SU-DHL-6 (cell line): ENCODE measurements around the gene AGAP3.

Experiments used
- H2AFZ ChIP-seq: fragments of 200-600 bp; sonication (generic); 2 replicates; pipeline ENCODE4 v1.6.1; 2014; ENCODE audit warnings: low read depth, mild to moderate bottlenecking, moderate library complexity, mixed read lengths, antibody characterized with exemption, low read length; ENCODE audit not compliant: severe bottlenecking
- H3F3A ChIP-seq: fragments of 200-600 bp; shearing (Covaris generic); 2 replicates; pipeline ENCODE4 v1.6.0; 2016; ENCODE audit warnings: antibody characterized with exemption, mild to moderate bottlenecking; ENCODE audit not compliant: insufficient read depth
- H3K27ac ChIP-seq: fragments of 200-600 bp; sonication (generic); 2 replicates; pipeline ENCODE4 v1.5.1; 2016; ENCODE audit warnings: low read depth, mild to moderate bottlenecking, low read length, moderate library complexity, mixed read lengths
- H3K27me3 ChIP-seq: fragments of 200-600 bp; sonication (generic), shearing (Covaris generic); 2 replicates; pipeline ENCODE4 v1.6.0; 2014; ENCODE audit warnings: mild to moderate bottlenecking, low read length
- H3K36me3 ChIP-seq: fragments of 200-600 bp; sonication (generic); 2 replicates; pipeline ENCODE4 v1.6.1; 2014; ENCODE audit warnings: mild to moderate bottlenecking, low read length, mixed read lengths
- H3K4me2 ChIP-seq: fragments of 300-600, 200-600 bp; shearing (Covaris generic), sonication (generic); 2 replicates; pipeline ENCODE4 v1.6.0; 2014; ENCODE audit warnings: low read length, low read depth, mild to moderate bottlenecking; ENCODE audit not compliant: poor library complexity, severe bottlenecking
- H3K4me3 ChIP-seq: fragments of 200-600 bp; sonication (generic); 2 replicates; pipeline ENCODE4 v1.5.1; 2014; ENCODE audit warnings: antibody characterized with exemption, low read length, mild to moderate bottlenecking, mixed read lengths; ENCODE audit not compliant: insufficient read depth, poor library complexity, severe bottlenecking
- H3K79me2 ChIP-seq: fragments of 200-600 bp; sonication (generic); 2 replicates; pipeline ENCODE4 v1.6.1; 2014; ENCODE audit warnings: mild to moderate bottlenecking, low read length, moderate library complexity; ENCODE audit not compliant: insufficient read depth
- H3K9ac ChIP-seq: fragments of 200-600 bp; sonication (generic); 2 replicates; pipeline ENCODE4 v1.7.0; 2014; ENCODE audit warnings: mild to moderate bottlenecking, low read length
- H3K9me2 ChIP-seq: fragments of 200-600 bp; sonication (generic); replicated peaks from 2 replicates; pipeline ENCODE4 v1.6.1; 2014; ENCODE audit warnings: low read length; ENCODE audit not compliant: insufficient read depth
- H3K9me3 ChIP-seq: fragments of 200-600 bp; sonication (generic); 2 replicates; pipeline ENCODE4 v1.6.1; 2014; ENCODE audit warnings: low read length, mixed read lengths; ENCODE audit not compliant: insufficient read depth
- H4K20me1 ChIP-seq: fragments of 200-600 bp; sonication (generic); 2 replicates; pipeline ENCODE4 v1.6.1; 2014; ENCODE audit warnings: low read depth, mild to moderate bottlenecking, antibody characterized with exemption, low read length, moderate library complexity, mixed read lengths
- CTCF ChIP-seq: fragments of 200-600 bp; sonication (generic); IDR thresholded peaks from one replicate; pipeline ENCODE4 v1.5.1; 2017; ENCODE audit warnings: antibody characterized with exemption, mild to moderate bottlenecking, low read length, moderate library complexity; ENCODE audit not compliant: insufficient read depth, poor library complexity, severe bottlenecking
- EZH2phosphoT487 ChIP-seq: fragments of 200-600 bp; sonication (generic), shearing (Covaris generic); conservative IDR thresholded peaks from 2 replicates; pipeline ENCODE4 v1.6.1; 2018; ENCODE audit warnings: mild to moderate bottlenecking, antibody characterized with exemption, low read length, moderate library complexity, mixed read lengths

The AGAP3 gene

GRCh38 chr7:151144387-151144786 lies 58.1 kb downstream of the AGAP3 start:
- Histone ChIP-seq H3K27ac (no peak overlapping the region), H3F3A (no peaks in the 10 kb centered on the region), H3K36me3 (no peaks in the 10 kb centered on the region), H3K79me2 (no peaks in the 10 kb centered on the region), H3K4me3 (no peak overlapping the region), H3K27me3 (no peaks in the 10 kb centered on the region), H2AFZ (no peak overlapping the region), H3K4me2 (no peak overlapping the region), H3K9ac (no peak overlapping the region), H3K9me3 (no peaks in the 10 kb centered on the region), H4K20me1 (no peaks in the 10 kb centered on the region), H3K9me2 (no peaks in the 10 kb centered on the region)
- TF ChIP-seq CTCF: no peak
- TF ChIP-seq EZH2phosphoT487: no peak

GRCh38 chr7:151146761-151147160 lies 60.5 kb downstream of the AGAP3 start:
- TF ChIP-seq EZH2phosphoT487 (no peak), CTCF (no peak)
- Histone ChIP-seq H3K27me3 (0 out of 2 replicates have a peak, but pooled peaks cover 5% of the 10 kb centered on the region), H3K9me2 (no peaks in the 10 kb centered on the region), H3K4me3 (no peak overlapping the region), H3K9ac (no peak overlapping the region), H2AFZ (no peak overlapping the region), H3K79me2 (no peaks in the 10 kb centered on the region), H3K27ac (no peak overlapping the region), H3K4me2 (no peak overlapping the region), H3K36me3 (no peaks in the 10 kb centered on the region), H3F3A (no peaks in the 10 kb centered on the region), H4K20me1 (no peaks in the 10 kb centered on the region), H3K9me3 (no peaks in the 10 kb centered on the region)

- Histone ChIP-seq H3K27ac (no peak overlapping the region), H3K9me3 (no peaks in the 10 kb centered on the region), H3K79me2 (no peaks in the 10 kb centered on the region), H3K9ac (no peak overlapping the region), H4K20me1 (no peaks in the 10 kb centered on the region), H3K27me3 (0 out of 2 replicates have a peak, but pooled peaks cover 13% of the 10 kb centered on the region), H3K9me2 (no peaks in the 10 kb centered on the region), H3K4me2 (no peak overlapping the region), H2AFZ (no peak overlapping the region), H3K4me3 (no peak overlapping the region), H3F3A (no peaks in the 10 kb centered on the region), H3K36me3 (no peaks in the 10 kb centered on the region)
- TF ChIP-seq CTCF (no peak), EZH2phosphoT487 (no peak)
These were observed 62.3 kb downstream of the AGAP3 start for GRCh38 chr7:151148319-151149259.
